GM12865 (cell line): ENCODE data around the gene ACER2.

ENCODE experiments used
- DNase-seq: peaks from one replicate; pipeline ENCODE4 v3.0.0; 2010; ENCODE audit warnings: low read depth
- H3K4me3 ChIP-seq: 2 replicates; pipeline ENCODE4 v1.5.1; 2011; ENCODE audit warnings: mild to moderate bottlenecking, low read depth, low read length, control low read depth
- CTCF ChIP-seq: IDR thresholded peaks from 2 replicates; pipeline ENCODE4 v1.5.1; 2011; ENCODE audit warnings: low read length, control low read depth, low read depth, inconsistent platforms; ENCODE audit not compliant: insufficient read depth; ENCODE audit errors: missing control alignments

The ACER2 gene

DNA sequence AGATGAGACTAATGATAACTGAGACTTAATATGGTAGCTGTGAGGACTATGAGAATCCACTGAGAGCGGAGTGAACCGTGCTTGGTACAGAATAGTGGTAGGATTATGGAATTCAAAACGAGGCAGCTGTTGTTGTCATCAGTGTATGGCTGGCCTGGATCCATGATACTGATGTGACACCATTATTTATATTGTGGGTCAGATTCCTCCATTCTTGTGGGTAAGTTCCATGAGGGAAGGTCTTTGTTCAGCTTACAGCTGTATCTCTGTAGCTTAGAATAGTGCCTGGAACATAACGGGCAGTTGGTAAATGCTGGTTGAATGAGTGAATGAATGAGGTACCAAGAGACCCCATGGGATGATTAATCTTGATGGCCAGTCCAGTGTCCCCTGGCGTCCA, 61.8 kb downstream of the ACER2 start:
- DNase-seq = no peak
- TF ChIP-seq CTCF = no peak

DNA sequence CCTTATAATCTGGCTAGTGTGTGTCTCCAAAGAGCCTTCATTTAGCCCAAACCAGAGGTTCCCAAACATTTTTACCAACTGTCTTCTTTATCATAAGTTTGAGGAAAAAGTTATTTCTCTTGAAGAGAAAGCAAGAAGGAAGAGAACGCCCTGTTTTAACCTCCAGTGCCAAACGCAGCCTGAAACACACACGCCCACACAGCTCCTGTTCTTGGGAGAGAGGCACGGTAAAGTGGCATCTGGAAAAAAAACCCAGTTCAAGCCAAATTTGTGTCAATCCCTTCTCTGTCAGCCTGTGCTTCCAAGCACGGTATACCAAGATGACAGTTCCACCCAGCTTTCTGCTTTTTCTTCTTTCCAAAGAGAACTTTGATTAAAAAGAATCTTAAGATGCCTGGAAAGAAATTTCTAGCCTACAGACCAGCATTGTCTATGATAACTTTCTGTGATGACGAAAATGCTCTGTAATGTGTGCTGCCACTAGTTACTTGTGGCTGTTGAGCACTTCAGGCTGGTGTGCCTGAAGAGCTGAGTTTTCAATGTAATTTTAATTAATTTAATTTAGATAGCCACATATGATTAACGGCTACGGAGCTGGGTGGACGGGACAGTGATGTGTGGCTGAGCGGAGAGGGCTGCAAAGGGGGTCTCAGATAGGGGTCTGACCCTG, 62.3 kb downstream of the ACER2 start:
- TF ChIP-seq CTCF = no peak
- H3K4me3 ChIP-seq = no peak overlapping the region
- DNase-seq = no peak

More for the DNA sequence above, 61.8 kb downstream of the ACER2 start:
- H3K4me3 ChIP-seq = no peak overlapping the region

DNA sequence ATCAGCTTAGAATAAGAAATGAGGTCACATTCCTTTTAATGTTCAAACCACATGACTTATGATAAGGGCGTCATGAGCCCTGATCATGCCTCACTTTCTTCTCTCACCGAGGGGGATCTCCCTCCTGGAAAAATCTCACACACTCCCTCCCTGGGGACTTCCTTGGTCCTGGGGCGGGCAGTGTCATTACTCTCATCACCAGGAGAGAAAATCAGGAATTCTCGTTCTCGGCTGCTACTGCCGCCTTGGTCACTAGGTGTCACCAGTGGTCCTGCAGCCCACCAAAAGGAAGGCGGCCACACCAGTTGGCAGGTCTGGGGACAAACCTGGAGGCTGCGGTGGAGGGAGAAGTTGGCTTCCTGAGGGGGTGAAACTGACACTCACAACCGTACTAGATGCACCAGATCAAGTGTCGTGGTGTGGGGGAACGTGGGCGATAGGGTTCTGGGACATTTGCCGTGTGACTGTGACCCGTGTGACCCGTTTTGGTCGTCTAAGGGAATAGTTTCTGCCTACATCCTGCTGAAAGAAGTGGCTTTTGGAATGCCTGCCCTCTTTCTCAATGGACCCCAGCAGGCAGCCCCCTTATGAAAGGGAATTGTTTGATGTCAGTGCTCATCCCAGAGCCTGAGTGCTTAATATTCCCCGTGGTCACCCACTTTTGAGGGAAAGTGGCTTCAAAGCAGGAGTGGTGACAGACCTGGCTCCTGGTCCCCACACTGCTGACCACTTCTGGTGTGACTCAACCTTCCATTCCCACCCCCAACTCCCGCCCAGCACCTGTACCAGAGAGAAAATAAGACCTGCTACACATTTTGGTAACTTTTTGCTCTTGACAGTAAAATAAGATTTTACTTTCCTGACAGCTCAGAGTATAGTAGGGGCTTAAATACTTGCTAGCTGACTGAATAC, 63.2 kb downstream of the ACER2 start:
- peak; percentile 82 for TF ChIP-seq CTCF
- no peak overlapping the region for H3K4me3 ChIP-seq
- DNase-seq = peak; percentile 68

DNA sequence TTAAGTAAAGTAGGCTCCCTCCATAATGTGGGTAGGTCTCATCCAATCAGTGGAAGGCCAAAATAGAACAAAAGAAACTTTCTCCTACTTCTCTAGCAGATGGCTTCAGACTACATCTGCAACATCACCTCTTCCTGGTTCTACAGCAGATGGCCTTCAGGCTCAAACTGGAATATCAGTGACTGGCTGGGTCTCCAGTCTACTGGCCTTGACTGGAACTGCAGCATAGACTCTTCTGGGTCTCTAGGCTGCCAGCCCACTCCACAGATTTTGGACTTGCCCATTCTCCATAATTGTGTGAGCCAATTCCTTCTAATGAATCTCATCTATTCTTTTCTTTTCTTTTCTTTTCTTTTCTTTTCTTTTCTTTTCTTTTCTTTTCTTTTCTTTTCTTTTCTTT, 64.8 kb downstream of the ACER2 start:
- no peak overlapping the region for H3K4me3 ChIP-seq
- DNase-seq = peak; percentile 10
- no peak for TF ChIP-seq CTCF

DNA sequence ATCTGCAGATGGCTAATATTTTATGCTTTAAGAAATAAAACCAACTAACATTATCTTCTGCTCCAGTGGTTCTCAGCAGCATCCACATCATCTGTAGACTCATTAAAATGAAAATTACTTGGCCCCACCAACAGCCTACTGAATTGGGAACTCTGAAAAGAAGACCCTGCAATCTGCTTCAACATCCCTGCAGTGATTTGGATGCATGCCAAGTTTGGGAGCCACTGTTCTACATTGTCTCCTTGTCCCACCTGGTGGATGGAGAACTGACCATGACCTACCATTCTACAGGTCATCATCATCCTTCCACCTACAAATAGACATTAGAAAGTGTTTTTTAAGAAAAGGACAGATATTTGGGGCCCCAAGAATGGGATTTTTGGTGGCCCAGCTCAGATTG, 71.1 kb downstream of the ACER2 start:
- no peak overlapping the region for H3K4me3 ChIP-seq
- TF ChIP-seq CTCF = no peak
- no peak for DNase-seq

- no peak for DNase-seq
- H3K4me3 ChIP-seq = no peak overlapping the region
- TF ChIP-seq CTCF = no peak
Observed at GRCh38 chr9:19480345-19480744, 71.5 kb downstream of the ACER2 start.
